Measurements from ENCODE around the gene RBPJ.

DNA sequence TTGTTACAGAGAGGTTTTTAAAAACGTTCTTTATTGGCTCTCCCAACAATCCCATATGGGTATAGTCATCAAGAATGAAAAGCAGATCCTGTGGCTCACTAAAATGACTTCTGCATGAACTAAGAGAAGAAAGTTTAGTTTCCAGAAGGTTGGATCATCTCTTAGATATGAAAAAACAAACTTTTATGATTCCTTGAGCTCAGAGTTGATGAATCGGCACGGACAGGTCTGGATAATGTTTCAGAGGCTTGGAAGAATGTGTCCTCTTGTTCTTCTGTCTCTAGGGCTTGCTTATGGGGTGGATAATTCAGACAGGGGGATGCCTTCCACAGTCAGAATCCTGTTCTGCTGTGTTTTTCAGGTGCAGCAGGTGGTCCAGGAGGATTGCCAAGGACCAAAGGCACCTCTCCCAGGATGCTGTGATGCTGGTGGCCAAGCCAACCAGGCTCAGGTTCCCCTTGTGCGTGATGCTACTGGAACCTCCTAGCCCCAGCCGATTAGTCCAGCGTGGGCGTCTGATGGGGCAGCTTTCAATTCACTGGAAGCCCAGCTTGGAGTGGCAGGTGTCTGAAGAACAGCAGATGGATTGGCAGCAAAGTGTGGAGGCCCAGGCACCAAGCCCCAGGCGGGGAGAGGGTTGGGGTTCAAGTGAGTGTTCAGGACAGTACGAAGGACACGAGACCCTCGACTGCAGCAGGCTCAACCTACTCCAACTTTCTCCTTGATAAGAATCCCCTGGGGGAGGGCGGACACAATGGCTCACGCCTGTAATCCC is 139.1 kb downstream of the RBPJ start:
- TF ChIP-seq POLR2A (IDR thresholded peaks at IDR 0.05): no peak
- TF ChIP-seq, protein P1, sequence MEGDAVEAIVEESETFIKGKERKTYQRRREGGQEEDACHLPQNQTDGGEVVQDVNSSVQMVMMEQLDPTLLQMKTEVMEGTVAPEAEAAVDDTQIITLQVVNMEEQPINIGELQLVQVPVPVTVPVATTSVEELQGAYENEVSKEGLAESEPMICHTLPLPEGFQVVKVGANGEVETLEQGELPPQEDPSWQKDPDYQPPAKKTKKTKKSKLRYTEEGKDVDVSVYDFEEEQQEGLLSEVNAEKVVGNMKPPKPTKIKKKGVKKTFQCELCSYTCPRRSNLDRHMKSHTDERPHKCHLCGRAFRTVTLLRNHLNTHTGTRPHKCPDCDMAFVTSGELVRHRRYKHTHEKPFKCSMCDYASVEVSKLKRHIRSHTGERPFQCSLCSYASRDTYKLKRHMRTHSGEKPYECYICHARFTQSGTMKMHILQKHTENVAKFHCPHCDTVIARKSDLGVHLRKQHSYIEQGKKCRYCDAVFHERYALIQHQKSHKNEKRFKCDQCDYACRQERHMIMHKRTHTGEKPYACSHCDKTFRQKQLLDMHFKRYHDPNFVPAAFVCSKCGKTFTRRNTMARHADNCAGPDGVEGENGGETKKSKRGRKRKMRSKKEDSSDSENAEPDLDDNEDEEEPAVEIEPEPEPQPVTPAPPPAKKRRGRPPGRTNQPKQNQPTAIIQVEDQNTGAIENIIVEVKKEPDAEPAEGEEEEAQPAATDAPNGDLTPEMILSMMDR (IDR thresholded peaks at IDR 0.05): no peak
